ENCODE measurements around the gene NHLH2.

NHLH2 gene

DNA sequence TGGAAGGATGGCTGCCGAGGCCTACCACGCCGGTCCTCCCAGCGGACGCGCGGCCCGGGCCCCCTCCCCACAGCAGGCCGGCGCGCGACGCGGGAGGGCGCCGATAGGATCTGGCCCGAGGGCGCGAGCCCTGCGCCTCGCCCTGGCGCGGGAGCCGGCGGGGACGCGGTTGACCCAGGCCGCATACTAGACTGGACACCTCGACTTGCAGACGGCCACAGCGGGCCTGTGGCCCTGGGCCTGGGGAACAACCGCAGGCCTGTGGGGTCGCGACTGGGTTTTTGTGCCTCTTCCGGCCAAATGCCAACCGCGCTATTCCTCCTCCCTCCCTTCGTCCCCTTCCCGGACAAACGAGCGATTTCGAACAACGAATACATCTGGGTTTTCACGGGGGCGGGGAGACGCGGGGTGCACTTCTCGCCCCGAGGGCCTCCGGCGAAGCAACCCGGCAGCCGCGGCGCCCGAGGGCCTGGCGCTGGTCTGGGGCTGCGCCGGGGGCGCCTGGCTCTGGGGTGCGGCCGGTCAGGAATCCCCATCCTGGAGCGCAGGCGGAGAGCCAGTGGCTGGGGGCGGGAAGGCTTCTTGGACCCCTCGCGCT, 2.4 kb downstream of the NHLH2 start:
- TF ChIP-seq, protein P1, sequence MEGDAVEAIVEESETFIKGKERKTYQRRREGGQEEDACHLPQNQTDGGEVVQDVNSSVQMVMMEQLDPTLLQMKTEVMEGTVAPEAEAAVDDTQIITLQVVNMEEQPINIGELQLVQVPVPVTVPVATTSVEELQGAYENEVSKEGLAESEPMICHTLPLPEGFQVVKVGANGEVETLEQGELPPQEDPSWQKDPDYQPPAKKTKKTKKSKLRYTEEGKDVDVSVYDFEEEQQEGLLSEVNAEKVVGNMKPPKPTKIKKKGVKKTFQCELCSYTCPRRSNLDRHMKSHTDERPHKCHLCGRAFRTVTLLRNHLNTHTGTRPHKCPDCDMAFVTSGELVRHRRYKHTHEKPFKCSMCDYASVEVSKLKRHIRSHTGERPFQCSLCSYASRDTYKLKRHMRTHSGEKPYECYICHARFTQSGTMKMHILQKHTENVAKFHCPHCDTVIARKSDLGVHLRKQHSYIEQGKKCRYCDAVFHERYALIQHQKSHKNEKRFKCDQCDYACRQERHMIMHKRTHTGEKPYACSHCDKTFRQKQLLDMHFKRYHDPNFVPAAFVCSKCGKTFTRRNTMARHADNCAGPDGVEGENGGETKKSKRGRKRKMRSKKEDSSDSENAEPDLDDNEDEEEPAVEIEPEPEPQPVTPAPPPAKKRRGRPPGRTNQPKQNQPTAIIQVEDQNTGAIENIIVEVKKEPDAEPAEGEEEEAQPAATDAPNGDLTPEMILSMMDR (IDR thresholded peaks at IDR 0.05; ENCODE audit: insufficient read depth, missing control alignments), result no peak
- no peak for FAIRE-seq
- no peak for DNase-seq (ENCODE audit: insufficient read length, low spot score)

DNA sequence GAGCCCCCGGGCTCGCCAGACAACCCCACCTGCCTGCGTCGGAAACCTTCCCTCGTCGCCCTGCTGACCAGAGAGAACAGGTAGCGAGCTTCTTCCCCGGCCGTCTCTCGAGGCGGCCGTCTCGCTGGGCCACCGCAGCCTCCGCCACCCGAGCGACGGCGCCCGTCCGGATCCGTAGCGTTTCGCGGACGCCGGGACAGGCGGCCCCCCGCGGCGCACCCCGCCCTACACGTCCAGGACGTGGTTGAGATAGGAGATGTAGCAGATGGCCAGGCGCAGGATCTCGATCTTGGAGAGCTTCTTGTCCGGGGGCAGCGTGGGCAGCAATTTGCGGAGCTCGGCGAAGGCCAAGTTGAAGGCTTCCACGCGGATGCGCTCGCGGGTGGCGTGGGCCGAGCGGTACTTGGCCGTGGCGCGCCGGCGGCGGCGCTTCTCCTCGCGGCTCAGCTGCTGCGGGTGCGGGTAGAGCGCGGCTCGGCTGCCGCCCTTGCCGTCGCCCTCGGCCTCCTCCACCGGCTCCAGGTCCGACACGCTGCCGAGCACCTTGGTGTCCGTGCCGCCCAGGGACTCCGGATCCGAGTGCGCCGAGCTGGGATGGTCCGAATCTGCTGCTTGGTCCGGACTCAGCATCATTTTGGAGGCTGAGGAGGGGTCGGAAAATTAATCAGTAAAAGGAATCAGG, 3.0 kb downstream of the NHLH2 start:
- DNase-seq (ENCODE audit: insufficient read length, low spot score) (no peak), FAIRE-seq (no peak)
- TF ChIP-seq, protein P1 (IDR thresholded peaks at IDR 0.05; ENCODE audit: insufficient read depth, missing control alignments), result no peak

DNA sequence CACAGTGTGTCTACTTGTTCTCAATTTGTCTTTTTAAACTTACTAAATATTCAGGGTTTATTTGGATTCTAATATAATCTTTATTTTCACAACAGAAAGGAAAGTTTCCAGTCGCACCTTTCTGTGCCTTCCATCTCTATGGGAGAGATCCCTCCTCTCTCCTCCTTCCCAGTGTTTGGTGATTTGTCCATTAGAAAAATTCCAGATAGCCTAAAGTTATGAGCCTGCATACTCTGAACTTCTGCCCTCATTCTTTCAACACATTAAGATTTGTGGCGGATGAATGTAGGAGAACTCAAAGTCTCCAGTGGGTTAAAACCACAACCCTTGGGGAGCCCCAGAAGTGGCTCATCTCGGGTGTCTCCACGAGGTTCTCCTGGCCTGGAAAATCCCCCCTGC, 3.6 kb downstream of the NHLH2 start:
- no peak for FAIRE-seq
- TF ChIP-seq, protein P1 (IDR thresholded peaks at IDR 0.05; ENCODE audit: insufficient read depth, missing control alignments), result no peak
- DNase-seq (ENCODE audit: insufficient read length, low spot score), result no peak

DNA sequence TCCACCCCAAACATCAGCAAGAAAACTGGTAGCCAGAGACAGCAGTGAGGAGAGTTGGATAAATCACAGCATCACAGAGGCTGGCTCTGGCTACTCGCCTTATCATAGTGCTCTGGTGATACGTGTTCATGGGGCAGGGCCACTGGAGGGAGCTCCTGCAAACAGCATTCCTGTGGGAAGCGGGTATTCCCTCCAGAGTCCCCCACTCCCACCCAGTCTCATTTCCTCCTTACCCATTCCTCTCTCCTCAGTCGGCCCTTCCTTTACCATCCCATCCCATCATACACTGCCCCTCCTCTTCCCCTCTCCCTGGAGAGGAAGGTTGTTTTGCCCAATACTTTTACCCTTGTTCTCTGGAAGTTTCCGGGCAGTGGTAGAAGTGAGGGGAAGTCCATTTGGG, 7.1 kb downstream of the NHLH2 start:
- FAIRE-seq (no peak), DNase-seq (ENCODE audit: insufficient read length, low spot score) (no peak)
- TF ChIP-seq, protein P1 (IDR thresholded peaks at IDR 0.05; ENCODE audit: insufficient read depth, missing control alignments), result peak; percentile 20

DNA sequence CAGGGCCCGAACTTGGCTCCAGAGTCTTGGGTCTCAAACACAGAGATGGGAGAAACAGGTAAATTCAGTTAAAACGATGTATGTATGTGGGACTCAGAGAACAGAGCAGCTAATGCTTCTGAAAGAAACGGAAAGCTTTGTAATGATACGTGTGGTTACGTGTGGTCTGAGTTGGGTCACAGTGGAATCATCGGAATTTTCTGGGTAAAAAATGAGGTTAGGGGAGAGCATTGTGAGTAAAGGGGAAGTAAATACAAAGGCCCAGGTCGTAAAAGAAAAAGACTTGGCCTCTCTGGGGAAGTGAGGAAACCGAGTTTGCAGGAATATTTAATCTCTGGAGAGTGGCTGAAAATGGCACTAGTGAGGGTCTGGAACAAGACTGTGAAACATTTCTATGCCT, 8.3 kb downstream of the NHLH2 start:
- TF ChIP-seq, protein P1 (IDR thresholded peaks at IDR 0.05; ENCODE audit: insufficient read depth, missing control alignments), result no peak
- no peak for DNase-seq (ENCODE audit: insufficient read length, low spot score)
- no peak for FAIRE-seq

DNA sequence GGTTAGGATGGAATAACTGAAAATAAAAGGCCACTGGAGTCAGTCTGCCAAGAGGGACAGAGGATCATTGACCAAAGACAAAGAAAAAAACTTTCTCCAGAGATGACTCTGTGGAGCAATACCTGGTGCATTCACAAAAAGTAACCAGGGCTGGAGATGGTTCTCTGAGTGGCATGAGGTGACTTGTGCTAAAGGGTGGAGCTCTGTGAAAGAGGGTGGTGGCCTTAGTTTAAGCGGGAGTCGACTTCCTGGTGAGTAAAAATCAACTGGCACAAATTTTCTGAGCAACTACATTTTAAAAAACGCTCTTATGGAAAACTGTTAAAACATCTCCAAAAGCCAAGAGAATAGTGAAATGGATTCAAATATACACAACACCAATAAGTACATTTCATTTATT, 10.0 kb downstream of the NHLH2 start:
- TF ChIP-seq, protein P1 (IDR thresholded peaks at IDR 0.05; ENCODE audit: insufficient read depth, missing control alignments), result no peak
- no peak for DNase-seq (ENCODE audit: insufficient read length, low spot score)
- FAIRE-seq, result no peak

DNA sequence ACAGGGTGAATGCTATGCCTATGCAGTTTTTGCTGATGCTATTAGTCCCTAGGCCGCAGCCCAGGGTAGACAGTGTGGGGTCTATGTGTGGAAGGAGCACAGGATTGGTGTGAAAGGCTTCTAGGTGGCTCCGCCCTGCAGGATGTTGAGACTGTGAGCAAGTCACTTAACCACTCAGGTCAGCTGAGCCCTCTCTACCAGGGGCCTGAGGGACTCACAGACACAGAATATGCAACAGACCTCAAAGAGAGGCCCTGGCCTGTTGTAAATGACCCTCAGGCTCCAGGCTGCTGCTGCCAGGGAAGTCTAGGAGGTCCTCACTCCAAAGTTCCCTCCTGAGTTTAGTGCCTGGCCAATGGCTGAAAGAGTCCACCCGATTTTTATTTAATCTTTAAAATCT, 11.0 kb downstream of the NHLH2 start:
- FAIRE-seq (no peak), DNase-seq (ENCODE audit: insufficient read length, low spot score) (no peak)
- TF ChIP-seq, protein P1 (IDR thresholded peaks at IDR 0.05; ENCODE audit: insufficient read depth, missing control alignments), result no peak

Measured in D721Med (cell line).